Hepatocyte (in vitro differentiated cells): ENCODE measurements around the gene TOB1. TPM values are rescaled to one million over a fixed set of nuclear protein-coding genes. Genes with fewer than 3 reads are reported as not detected.

Source experiments
- DNase-seq: peaks from one replicate; pipeline ENCODE4 v3.0.0-alpha.2; 2016; ENCODE audit warnings: low spot score
- H2AFZ ChIP-seq: fragments of 200-600 bp; sonication (generic); 2 replicates; pipeline ENCODE4 v1.6.0; 2016; ENCODE audit warnings: antibody characterized with exemption, mild to moderate bottlenecking
- H3K27ac ChIP-seq: fragments of 200-600 bp; sonication (generic); 2 replicates; pipeline ENCODE4 v1.5.1; 2016; ENCODE audit warnings: mild to moderate bottlenecking
- H3K27me3 ChIP-seq: fragments of 200-600 bp; sonication (generic); 2 replicates; pipeline ENCODE4 v1.6.1; 2016
- H3K36me3 ChIP-seq: fragments of 200-600 bp; sonication (generic); replicated peaks from 2 replicates; pipeline ENCODE4 v1.5.1; 2016; ENCODE audit warnings: low read depth; ENCODE audit not compliant: insufficient read depth
- H3K4me1 ChIP-seq: fragments of 200-600 bp; sonication (generic); 2 replicates; pipeline ENCODE4 v1.5.1; 2016; ENCODE audit warnings: mild to moderate bottlenecking, moderate library complexity; ENCODE audit not compliant: insufficient read depth
- H3K4me2 ChIP-seq: fragments of 200-600 bp; sonication (generic); 2 replicates; pipeline ENCODE4 v1.6.0; 2016
- H3K4me3 ChIP-seq: fragments of 200-600 bp; sonication (generic); 2 replicates; pipeline ENCODE4 v1.5.1; 2016; ENCODE audit warnings: mild to moderate bottlenecking
- H3K79me2 ChIP-seq: fragments of 200-600 bp; sonication (generic); 2 replicates; pipeline ENCODE4 v1.6.0; 2017; ENCODE audit warnings: mild to moderate bottlenecking
- H3K9me2 ChIP-seq: fragments of 200-600 bp; sonication (generic); replicated peaks from 2 replicates; pipeline ENCODE4 v1.6.0; 2017; ENCODE audit warnings: mild to moderate bottlenecking; ENCODE audit not compliant: insufficient read depth
- H3K9me3 ChIP-seq: fragments of 200-600 bp; sonication (generic); 2 replicates; pipeline ENCODE4 v1.5.1; 2016; ENCODE audit warnings: low read depth, mild to moderate bottlenecking
- H4K20me1 ChIP-seq: fragments of 200-600 bp; sonication (generic); 2 replicates; pipeline ENCODE4 v1.6.0; 2016; ENCODE audit warnings: mild to moderate bottlenecking; ENCODE audit not compliant: insufficient read depth, poor library complexity, severe bottlenecking
- CTCF ChIP-seq: fragments of 200-600 bp; sonication (generic); IDR thresholded peaks from 2 replicates; pipeline ENCODE4 v1.5.1; 2016; ENCODE audit warnings: antibody characterized with exemption, mild to moderate bottlenecking; ENCODE audit not compliant: poor library complexity
- EZH2 ChIP-seq: fragments of 200-600 bp; sonication (generic); IDR thresholded peaks from 2 replicates; pipeline ENCODE4 v1.6.1; 2016; ENCODE audit warnings: antibody characterized with exemption, mild to moderate bottlenecking, borderline replicate concordance
- EZH2phosphoT487 ChIP-seq: fragments of 200-600 bp; sonication (generic); IDR thresholded peaks from one replicate; pipeline ENCODE4 v1.6.1; 2018; ENCODE audit warnings: antibody characterized with exemption, mild to moderate bottlenecking, low read depth, moderate library complexity; ENCODE audit not compliant: unreplicated experiment, severe bottlenecking
- WGBS: methylation state at CpG from one replicate; pipeline ENCODE4 v1.1.6; 2016; ENCODE audit warnings: low lambda C conversion rate; ENCODE audit errors: missing lambda C conversion rate; 5-methylcytosine and 5-hydroxymethylcytosine counted together
- polyA plus RNA-seq: library from polyadenylated mRNA; unstranded; fragments of >200 nt; fragmentation: Nextera tagmentation; extraction: Ambion mirVana; gene quantifications from 2 replicates; pipeline ENCODE4 v1.2.1, GENCODE V29; 2016
- total RNA-seq: library from RNA; depleted of rRNA; stranded (reverse); fragments of >200 nt; gene quantifications from 2 replicates; pipeline ENCODE4 v1.2.3, GENCODE V29; 2014

TOB1 gene
- total and polyA plus RNA-seq, 2 experiments from 2014 or later: 43.2 to 52.1 TPM

GRCh38 chr17:50889528-50890118 lies 23.5 kb upstream of the TOB1 start:
- H2AFZ ChIP-seq: no peak overlapping the region
- no peak overlapping the region for H3K4me3 ChIP-seq
- H3K27me3 ChIP-seq: no peaks in the 10 kb centered on the region
- WGBS: 55% methylated on average over 3 of the region's 3 CpGs
- peak overlapping the region; percentile 62 for H3K4me2 ChIP-seq
- no peaks in the 10 kb centered on the region for H3K9me3 ChIP-seq
- no peaks in the 10 kb centered on the region for H3K9me2 ChIP-seq
- no peaks in the 10 kb centered on the region for H3K79me2 ChIP-seq
- no peaks in the 10 kb centered on the region for H3K36me3 ChIP-seq
- H4K20me1 ChIP-seq: no peaks in the 10 kb centered on the region
- peak; percentile 54 for DNase-seq
- H3K4me1 ChIP-seq: peaks cover 51% of the 10 kb centered on the region
- H3K27ac ChIP-seq: peak overlapping the region; percentile 93
- TF ChIP-seq EZH2phosphoT487 (no peak), CTCF (no peak), EZH2 (no peak)

- TF ChIP-seq CTCF (no peak), EZH2 (no peak), EZH2phosphoT487 (no peak)
- no peak overlapping the region for H3K27ac ChIP-seq
Observed at GRCh38 chr17:50887705-50888245, 21.6 kb upstream of the TOB1 start.

GRCh38 chr17:50884439-50885311 lies 18.5 kb upstream of the TOB1 start:
- H3K27me3 ChIP-seq: no peaks in the 10 kb centered on the region
- no peaks in the 10 kb centered on the region for H3K9me2 ChIP-seq
- H3K79me2 ChIP-seq: no peaks in the 10 kb centered on the region
- peak overlapping the region; percentile 70 for H3K4me2 ChIP-seq
- H2AFZ ChIP-seq: no peak overlapping the region
- H3K4me3 ChIP-seq: no peak overlapping the region
- WGBS: 71% methylated on average over 8 of the region's 8 CpGs
- peaks cover 38% of the 10 kb centered on the region for H3K4me1 ChIP-seq
- peak; percentile 87 for DNase-seq
- H3K36me3 ChIP-seq: no peaks in the 10 kb centered on the region
- no peaks in the 10 kb centered on the region for H4K20me1 ChIP-seq
- peak overlapping the region; percentile 100 for H3K27ac ChIP-seq
- no peaks in the 10 kb centered on the region for H3K9me3 ChIP-seq
- TF ChIP-seq EZH2: no peak
- TF ChIP-seq CTCF: no peak
- no peak for TF ChIP-seq EZH2phosphoT487

More at GRCh38 chr17:50887705-50888245, 21.6 kb upstream of the TOB1 start:
- Histone ChIP-seq H3K4me1 (peaks cover 58% of the 10 kb centered on the region), H4K20me1 (no peaks in the 10 kb centered on the region), H3K9me2 (no peaks in the 10 kb centered on the region), H3K27me3 (no peaks in the 10 kb centered on the region), H3K4me3 (no peak overlapping the region), H3K79me2 (no peaks in the 10 kb centered on the region), H2AFZ (no peak overlapping the region), H3K36me3 (no peaks in the 10 kb centered on the region), H3K4me2 (no peak overlapping the region), H3K9me3 (no peaks in the 10 kb centered on the region)
- 83% methylated on average over 5 of the region's 5 CpGs for WGBS
- no peak for DNase-seq
